MCF 10A (cell line): ENCODE results near the gene OSBPL2. TPM values are rescaled to one million over a fixed set of nuclear protein-coding genes. Genes with fewer than 3 reads are reported as not detected.

Experiments
- BruUV-seq: library from RNA; stranded (reverse); fragments of 400-500 nt; replicated peaks from 2 replicates; lab custom pipeline; 2021; lab: Mats Ljungman, UMichigan
- CTCF ChIA-PET: fragments of 300-600 bp; sonication (Branson Sonifier 250); formaldehyde crosslinking; extraction: SDS; loops from one replicate; lab custom pipeline; 2021; ENCODE audit warnings: antibody characterized with exemption, inconsistent platforms; lab: Yijun Ruan, JAX
- POLR2A ChIA-PET: fragments of 300-600, 350-650 bp; sonication (Branson Sonifier 250); formaldehyde crosslinking; extraction: SDS; loops from one replicate; lab custom pipeline; 2020; ENCODE audit warnings: antibody characterized with exemption, inconsistent platforms; lab: Yijun Ruan, JAX
- DNase-seq: peaks from one replicate; pipeline ENCODE4 v3.0.0-alpha.2; 2018; ENCODE audit not compliant: unreplicated experiment
- H3K27ac Mint-ChIP-seq: one replicate; pipeline ENCODE4 v1.8.0; 2022; ENCODE audit warnings: mild to moderate bottlenecking, low read depth, mixed read lengths; ENCODE audit not compliant: unreplicated experiment
- H3K27me3 Mint-ChIP-seq: one replicate; pipeline ENCODE4 v1.8.0; 2022; ENCODE audit warnings: mixed read lengths; ENCODE audit not compliant: insufficient read depth, unreplicated experiment
- H3K36me3 Mint-ChIP-seq: one replicate; pipeline ENCODE4 v1.8.0; 2022; ENCODE audit warnings: mild to moderate bottlenecking, moderate library complexity, mixed read lengths; ENCODE audit not compliant: insufficient read depth, unreplicated experiment
- H3K4me1 Mint-ChIP-seq: one replicate; pipeline ENCODE4 v1.8.0; 2022; ENCODE audit warnings: mixed read lengths; ENCODE audit not compliant: insufficient read depth, unreplicated experiment
- H3K4me3 Mint-ChIP-seq: one replicate; pipeline ENCODE4 v1.8.0; 2022; ENCODE audit warnings: mild to moderate bottlenecking, moderate library complexity, mixed read lengths; ENCODE audit not compliant: unreplicated experiment
- H3K9me3 Mint-ChIP-seq: one replicate; pipeline ENCODE4 v1.8.0; 2022; ENCODE audit warnings: mixed read lengths; ENCODE audit not compliant: unreplicated experiment
- intact Hi-C: fragments of 100-400 bp; cut with micrococcal nuclease; formaldehyde crosslinking; loops from 2 replicates; pipeline ENCODE4 v1.14.1; 2022
- total RNA-seq: library from RNA; stranded (reverse); gene quantifications from 2 replicates; pipeline ENCODE4 v1.2.3, GENCODE V29; 2022
- TF ChIP-seq, protein P1 (sequence below): fragments of 200-600 bp; IDR thresholded peaks from one replicate; pipeline ENCODE4 v1.8.0; 2022; ENCODE audit warnings: antibody characterized with exemption, mild to moderate bottlenecking; ENCODE audit not compliant: unreplicated experiment

OSBPL2 gene
- total RNA-seq, 1 experiment from 2014 or later: 38.8 TPM

DNA sequence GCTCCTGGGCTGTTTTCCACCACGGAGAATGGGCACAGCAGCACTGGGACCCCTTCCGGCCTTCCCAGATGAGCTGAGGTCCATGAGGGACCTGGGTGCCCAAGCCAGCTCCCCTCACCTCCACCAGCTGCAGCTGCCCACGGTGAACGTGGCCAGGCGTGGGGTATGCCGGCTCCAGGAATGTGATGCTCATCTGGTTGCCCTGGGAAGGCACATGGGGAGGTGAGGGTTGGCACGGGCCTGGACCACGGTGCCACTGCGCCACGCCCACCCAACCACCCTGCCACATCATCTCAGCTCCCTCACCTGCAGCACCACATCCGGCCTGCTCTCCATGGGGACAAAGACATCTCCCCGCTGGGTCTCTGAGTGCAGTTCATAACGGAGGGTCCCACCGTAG is 88.2 kb downstream of the OSBPL2 start:
- intact Hi-C loops: no loop called here
- H3K9me3 Mint-ChIP-seq: no peaks in the 10 kb centered on the region
- no TSS peak for BruUV-seq
- no peak for DNase-seq
- no peaks in the 10 kb centered on the region for H3K4me1 Mint-ChIP-seq
- TF ChIP-seq, protein P1, sequence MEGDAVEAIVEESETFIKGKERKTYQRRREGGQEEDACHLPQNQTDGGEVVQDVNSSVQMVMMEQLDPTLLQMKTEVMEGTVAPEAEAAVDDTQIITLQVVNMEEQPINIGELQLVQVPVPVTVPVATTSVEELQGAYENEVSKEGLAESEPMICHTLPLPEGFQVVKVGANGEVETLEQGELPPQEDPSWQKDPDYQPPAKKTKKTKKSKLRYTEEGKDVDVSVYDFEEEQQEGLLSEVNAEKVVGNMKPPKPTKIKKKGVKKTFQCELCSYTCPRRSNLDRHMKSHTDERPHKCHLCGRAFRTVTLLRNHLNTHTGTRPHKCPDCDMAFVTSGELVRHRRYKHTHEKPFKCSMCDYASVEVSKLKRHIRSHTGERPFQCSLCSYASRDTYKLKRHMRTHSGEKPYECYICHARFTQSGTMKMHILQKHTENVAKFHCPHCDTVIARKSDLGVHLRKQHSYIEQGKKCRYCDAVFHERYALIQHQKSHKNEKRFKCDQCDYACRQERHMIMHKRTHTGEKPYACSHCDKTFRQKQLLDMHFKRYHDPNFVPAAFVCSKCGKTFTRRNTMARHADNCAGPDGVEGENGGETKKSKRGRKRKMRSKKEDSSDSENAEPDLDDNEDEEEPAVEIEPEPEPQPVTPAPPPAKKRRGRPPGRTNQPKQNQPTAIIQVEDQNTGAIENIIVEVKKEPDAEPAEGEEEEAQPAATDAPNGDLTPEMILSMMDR: no peak
- ChIA-PET POLR2A (interaction anchor here (0.5 to 3.1 kb wide), 5 partner anchors 8 to 182 kb away, joined by 3 to 13 read pairs (median 4); no protein-coding TSS in a partner anchor), CTCF (interaction anchor here (0.6 to 2.9 kb wide), 5 partner anchors 19 to 64 kb away, joined by 3 to 11 read pairs (median 6); no protein-coding TSS in a partner anchor)
- peaks cover 89% of the 10 kb centered on the region for H3K36me3 Mint-ChIP-seq
- no peak overlapping the region for H3K27ac Mint-ChIP-seq
- H3K27me3 Mint-ChIP-seq: no peaks in the 10 kb centered on the region
- no peak overlapping the region for H3K4me3 Mint-ChIP-seq

DNA sequence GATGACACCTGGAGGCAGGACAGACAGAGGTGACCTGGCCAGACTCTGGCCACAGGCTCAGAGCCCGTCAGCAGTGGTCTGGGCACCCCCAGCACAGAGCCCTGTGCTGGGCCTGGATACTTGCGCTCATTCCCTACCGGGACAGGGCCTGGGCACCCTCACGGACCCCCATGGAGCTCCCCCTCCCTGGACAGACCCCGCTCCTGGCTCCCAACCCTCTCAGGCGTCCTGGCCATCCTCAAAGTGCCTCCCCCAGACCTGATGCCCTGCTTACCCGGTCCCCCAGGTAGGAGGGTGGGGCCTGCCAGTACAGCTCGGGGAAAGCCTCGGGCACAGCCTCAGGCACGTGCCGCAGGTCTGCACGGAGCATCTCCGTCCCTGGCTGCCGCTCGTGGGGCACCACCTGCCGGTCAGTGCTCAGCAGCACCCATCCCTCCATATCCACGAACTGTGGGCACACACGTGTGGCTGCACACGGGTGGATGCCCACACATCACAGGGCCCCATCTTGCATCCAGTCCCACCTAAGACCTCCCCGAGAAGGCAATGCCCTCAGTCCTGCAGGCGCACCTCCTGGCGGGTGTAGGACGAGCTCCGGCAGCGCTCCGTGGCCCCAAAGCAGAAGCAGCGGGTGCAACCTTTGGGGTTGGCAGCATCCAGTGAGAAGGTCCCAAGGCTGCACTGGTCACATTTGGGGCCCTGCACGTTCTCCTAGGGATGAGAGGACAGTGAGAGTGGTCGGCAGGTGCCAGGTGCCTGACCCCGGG is 88.8 kb downstream of the OSBPL2 start:
- intact Hi-C loops: no loop called here
- no peaks in the 10 kb centered on the region for H3K9me3 Mint-ChIP-seq
- H3K27ac Mint-ChIP-seq: no peak overlapping the region
- no peak for DNase-seq
- TF ChIP-seq, protein P1: no peak
- BruUV-seq: no TSS peak
- peaks cover 92% of the 10 kb centered on the region for H3K36me3 Mint-ChIP-seq
- POLR2A ChIA-PET: interaction anchor here (0.7 to 4.1 kb wide), 6 partner anchors 9 to 20 kb away, joined by 3 to 16 read pairs (median 5); no protein-coding TSS in a partner anchor
- H3K4me3 Mint-ChIP-seq: no peak overlapping the region
- H3K4me1 Mint-ChIP-seq: no peaks in the 10 kb centered on the region
- H3K27me3 Mint-ChIP-seq: no peaks in the 10 kb centered on the region
- CTCF ChIA-PET: interaction anchor here (0.6 to 2.9 kb wide), 6 partner anchors 23 to 63 kb away, joined by 3 to 11 read pairs (median 4); no protein-coding TSS in a partner anchor

DNA sequence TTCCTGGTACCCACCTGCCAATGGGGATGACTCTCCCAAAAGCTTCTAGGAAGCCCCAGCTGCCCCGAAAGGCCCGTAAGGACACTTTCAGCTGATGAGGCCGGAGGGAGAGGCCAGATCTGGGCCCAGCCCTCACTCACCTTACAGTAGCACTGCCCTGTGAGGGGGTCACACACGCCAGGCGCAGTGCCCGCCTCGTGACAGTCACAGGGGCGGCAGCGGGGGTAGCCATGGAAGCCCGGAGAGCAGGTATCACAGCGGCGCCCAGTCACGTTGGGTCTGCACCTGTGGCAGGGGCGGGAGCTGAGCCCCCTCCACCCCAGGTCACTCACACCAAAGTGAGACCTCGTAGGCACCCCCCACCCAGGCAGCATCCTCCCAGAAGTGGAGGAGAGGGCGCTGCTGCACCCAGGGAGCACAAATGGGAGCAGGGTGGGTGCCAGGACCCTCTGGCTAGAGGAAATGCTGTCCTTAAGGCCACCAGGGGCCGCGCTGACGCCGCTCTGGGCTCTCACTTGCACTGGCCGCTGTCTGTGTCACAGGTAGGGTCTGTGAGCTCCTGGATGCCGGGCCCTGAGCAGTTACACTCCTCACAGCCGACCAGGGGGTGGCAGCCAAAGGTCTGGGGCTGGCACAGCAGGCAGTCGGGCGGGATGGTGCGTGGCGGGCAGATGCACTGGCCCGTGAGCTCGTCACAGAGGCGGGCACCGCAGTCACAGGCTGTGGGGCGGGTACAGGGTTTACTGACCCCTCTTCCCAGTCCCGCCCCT is 89.6 kb downstream of the OSBPL2 start:
- BruUV-seq: TSS peak; percentile 19
- intact Hi-C loops: no loop called here
- no peaks in the 10 kb centered on the region for H3K4me1 Mint-ChIP-seq
- no peak overlapping the region for H3K4me3 Mint-ChIP-seq
- ChIA-PET POLR2A (interaction anchor here (0.7 to 4.1 kb wide), 4 partner anchors 9 to 21 kb away, joined by 3 to 16 read pairs (median 8); no protein-coding TSS in a partner anchor), CTCF (interaction anchor here (0.6 to 2.9 kb wide), 4 partner anchors 27 to 55 kb away, joined by 3 to 11 read pairs (median 3); no protein-coding TSS in a partner anchor)
- H3K36me3 Mint-ChIP-seq: peaks cover 88% of the 10 kb centered on the region
- H3K27me3 Mint-ChIP-seq: no peaks in the 10 kb centered on the region
- H3K27ac Mint-ChIP-seq: no peak overlapping the region
- TF ChIP-seq, protein P1: no peak
- H3K9me3 Mint-ChIP-seq: no peaks in the 10 kb centered on the region
- DNase-seq: no peak
